GM21390 (cell line): ENCODE measurements around the gene MYO18B.

Experiments
- ATAC-seq: cut with Tn5 transposase; IDR thresholded peaks from one replicate; pipeline ENCODE4 v1.9.1; 2021; ENCODE audit not compliant: unreplicated experiment

Gene MYO18B

GRCh38 chr22:26033071-26033470 lies 291.1 kb downstream of the MYO18B start:
- ATAC-seq = no peak

- ATAC-seq = no peak
Observed at GRCh38 chr22:26033586-26033985, 291.6 kb downstream of the MYO18B start.

GRCh38 chr22:26035523-26035922 lies 293.5 kb downstream of the MYO18B start:
- ATAC-seq = no peak

DNA sequence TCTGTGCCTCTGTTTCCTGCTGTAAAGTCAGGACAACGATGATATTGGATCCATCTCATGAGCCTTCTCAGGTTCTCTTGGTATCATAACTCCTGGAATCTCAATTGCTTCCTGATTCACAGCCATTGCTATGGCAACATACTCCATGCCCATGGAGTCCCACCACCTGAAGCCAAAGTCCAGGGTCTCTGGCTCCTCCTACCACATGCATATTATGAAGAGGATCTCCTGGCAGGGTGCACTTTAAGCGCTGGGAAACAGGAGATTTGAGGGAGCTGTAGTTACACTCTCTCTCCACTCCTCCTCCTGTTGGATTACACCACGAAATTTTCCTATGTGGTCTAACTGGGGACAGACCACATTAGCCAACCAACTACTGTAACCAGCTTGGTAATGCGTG lies 296.4 kb downstream of the MYO18B start:
- ATAC-seq = no peak

- no peak for ATAC-seq
Observed at GRCh38 chr22:26041931-26042330, 299.9 kb downstream of the MYO18B start.

- ATAC-seq = no peak
Observed at GRCh38 chr22:26043031-26043430, 301.0 kb downstream of the MYO18B start.

DNA sequence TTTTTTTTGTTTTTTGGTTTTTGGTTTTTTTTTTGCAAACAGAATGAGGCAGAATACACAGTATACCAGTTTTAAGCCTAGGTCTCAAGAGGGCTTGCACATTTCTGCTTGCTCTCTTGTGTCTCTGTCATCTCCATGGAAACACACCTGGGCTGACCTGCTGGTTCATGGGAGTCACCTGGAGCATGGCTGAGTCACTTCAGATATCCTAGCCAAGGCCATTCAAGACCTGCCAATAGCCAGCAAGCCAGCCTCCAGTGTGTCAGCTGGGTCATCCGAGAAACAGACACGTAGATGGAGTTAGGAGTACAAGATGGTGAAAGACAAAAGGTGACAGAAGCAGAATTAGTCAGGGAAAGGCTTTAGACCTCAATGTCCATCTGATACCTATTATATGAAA lies 303.1 kb downstream of the MYO18B start:
- no peak for ATAC-seq

- no peak for ATAC-seq
Observed at GRCh38 chr22:26045860-26046259, 303.9 kb downstream of the MYO18B start.

DNA sequence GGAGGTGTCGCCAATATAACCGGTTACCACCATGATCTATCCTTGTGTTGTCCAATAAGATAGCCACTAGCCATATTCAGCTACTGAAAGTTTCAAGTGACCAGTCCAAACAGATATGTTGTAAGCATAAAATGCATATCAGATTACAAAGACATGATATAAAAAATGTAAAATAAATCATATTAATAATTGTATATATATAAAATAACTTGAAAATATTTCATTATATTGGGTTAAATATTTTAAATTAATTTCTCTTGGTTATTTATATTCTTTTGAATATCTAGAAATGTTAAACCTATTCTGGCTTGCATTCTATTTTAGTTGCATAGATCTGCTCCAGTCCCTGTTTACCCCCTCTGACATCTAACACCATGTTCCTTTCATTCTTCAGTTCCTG lies 305.5 kb downstream of the MYO18B start:
- no peak for ATAC-seq

- ATAC-seq = no peak
Observed at GRCh38 chr22:26047920-26048319, 305.9 kb downstream of the MYO18B start.

- no peak for ATAC-seq
Observed at GRCh38 chr22:26050079-26050478, 308.1 kb downstream of the MYO18B start.

GRCh38 chr22:26053737-26054316 lies 311.8 kb downstream of the MYO18B start:
- ATAC-seq = no peak

- no peak for ATAC-seq
Observed at GRCh38 chr22:26054841-26055605, 313.0 kb downstream of the MYO18B start.

- ATAC-seq = no peak
Observed at GRCh38 chr22:26055693-26056092, 313.7 kb downstream of the MYO18B start.

DNA sequence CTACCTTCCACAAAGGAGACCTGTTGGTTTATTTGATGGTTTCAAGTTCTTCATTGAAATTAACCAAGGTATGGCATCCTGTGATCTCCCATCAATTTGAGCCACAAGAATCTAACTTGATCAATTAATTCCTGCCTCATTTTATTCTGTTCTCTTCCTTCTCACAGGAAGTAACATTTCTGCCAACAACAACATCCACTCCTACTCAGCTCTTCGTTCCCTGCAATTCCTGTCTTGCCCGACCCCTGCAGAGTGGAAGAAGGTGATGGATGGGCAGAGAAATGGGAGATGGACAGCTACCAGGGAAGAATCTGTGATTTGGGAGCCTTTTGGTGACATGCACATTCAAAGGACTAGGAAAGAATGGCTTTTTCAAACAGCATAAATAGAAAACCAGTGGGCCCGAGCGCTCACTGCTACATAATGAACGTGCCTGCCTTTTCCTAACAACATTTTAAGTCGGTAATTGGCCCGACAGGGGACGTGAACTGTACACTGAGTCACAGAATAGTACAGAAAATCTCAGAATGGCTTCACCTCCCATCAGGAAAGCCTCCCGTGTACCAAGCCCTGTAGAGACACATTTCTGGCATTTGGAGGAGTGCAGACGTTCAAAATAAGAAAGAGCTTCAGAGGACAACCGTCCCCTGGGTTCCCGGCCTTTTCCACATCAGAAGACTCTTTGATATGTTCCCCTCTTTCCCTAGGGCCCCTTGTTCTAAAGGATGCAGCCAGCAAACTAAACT lies 314.6 kb downstream of the MYO18B start:
- ATAC-seq = no peak

- no peak for ATAC-seq
Observed at GRCh38 chr22:26057731-26058130, 315.7 kb downstream of the MYO18B start.

DNA sequence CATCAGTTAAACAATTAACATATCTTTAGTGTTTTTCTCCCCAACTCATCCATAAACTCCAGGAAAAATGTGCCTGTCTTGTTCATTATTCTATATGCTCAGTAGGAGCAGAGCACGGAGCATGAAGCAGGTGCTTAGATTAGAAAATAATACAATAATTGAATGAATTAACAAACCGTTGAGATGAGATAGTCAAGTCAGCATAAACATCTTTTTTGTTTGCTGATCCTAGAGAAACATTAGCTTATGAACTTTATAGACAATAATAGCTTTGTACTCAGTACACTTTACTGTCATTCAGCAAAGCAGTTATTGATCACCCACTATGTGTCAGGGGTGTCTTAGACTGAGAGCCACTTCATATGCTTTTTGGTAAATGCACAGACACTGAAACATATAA lies 322.1 kb downstream of the MYO18B start:
- no peak for ATAC-seq

DNA sequence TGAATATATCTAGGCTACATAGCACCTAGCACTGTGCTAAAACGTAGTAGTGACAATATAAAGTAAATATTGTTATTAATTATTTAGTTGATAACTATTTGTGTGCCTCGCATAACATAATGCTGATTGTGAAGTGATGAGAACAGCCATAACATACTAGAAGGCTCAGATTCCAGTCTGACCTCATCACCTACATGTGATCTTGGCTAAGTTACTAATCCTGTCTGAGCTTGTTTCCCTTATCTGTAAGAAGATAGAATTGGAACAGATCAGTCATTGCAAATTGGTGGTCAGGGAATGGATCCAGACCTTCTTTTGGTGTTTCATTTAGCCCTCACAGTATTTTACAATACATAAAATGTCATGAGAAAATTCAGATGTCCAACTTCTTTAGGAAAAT lies 323.9 kb downstream of the MYO18B start:
- no peak for ATAC-seq

DNA sequence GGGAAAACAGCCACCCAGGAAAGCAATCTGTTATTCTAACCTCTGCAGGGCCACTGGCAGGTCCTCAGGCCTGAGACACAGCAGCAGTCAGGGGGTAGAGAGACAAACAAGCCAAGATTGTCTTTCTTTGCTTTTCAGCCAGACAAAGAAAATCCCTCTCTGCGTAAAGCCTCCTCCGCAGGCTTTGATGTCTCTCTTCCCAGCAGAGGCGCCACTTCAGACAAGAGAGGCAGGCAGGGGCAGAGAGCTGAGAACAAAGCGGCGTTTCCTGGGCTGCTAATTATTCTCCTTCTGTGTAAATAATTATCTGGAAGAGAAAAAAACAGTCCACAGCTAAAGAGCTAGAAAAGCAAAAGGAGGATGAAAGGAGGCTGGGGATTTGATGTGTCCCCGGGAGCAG lies 324.5 kb downstream of the MYO18B start:
- ATAC-seq = no peak

DNA sequence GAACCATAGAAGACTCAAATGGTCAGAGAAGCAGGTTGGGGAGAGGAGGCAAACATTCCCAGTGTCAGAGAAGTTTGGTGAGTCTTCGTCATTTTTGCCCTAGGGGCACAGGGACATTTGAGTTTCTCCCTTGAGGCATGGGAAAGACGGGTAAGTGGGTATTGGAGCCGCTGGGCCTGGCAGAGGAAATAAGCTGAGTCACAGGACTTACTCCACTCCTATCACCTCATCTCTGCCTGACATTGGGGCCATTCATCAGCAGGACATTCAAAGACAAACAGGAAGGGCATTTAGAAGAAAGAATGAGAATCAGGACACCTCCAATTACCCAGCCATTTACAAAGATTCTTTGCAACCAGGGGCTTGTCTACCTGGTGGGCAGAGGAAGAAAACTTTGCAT lies 326.6 kb downstream of the MYO18B start:
- no peak for ATAC-seq

DNA sequence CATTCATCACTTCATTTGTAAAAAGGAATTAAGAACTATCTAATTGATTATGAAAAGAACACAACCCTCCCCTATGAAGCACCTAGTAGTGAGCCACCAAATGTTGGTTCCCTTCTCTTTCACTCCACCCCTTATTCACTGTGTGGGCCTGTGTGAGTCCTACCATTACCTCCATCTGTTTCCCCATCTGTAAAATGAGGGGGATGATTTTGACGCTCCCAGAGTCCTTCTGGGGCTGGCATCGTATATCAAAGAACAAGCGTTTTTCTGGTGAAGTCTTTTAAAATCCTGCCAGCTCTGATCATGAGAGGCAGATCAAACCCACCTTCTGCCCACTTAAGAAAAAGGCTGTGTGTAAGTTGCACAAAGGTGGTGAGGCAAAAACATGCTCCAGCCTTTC lies 330.6 kb downstream of the MYO18B start:
- ATAC-seq = no peak

DNA sequence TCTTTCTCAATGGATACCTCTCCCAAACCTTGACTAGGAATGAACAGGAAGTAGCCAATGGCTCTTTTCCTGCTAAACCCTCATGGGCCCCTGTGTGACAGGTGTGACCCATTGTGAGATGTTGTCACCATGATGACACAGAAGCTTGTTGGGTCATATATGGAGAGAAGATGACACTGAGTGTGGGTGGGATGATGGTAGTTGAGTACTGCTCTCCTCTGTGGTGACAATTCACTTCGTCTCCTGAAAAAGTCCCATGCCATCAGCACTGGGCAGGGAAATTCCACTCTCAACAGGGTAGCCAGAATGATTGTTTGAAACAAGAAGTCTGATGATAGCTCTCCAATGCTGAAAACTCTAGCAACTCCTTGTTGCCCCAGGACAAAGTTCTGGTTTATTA lies 333.3 kb downstream of the MYO18B start:
- no peak for ATAC-seq
